Smooth muscle cell of the umbilical artery (primary cell): ENCODE data around the gene ZNF143. TPM values are rescaled to one million over a fixed set of nuclear protein-coding genes. Genes with fewer than 3 reads are reported as not detected.

ENCODE experiments used
- total RNA-seq: library from RNA; depleted of rRNA; stranded (reverse); fragments of >200 nt; gene quantifications from 2 replicates; pipeline ENCODE4 v1.2.3, GENCODE V29; 2014

The ZNF143 gene
- 30.9 and 35.6 TPM in 2 replicates for total RNA-seq

DNA sequence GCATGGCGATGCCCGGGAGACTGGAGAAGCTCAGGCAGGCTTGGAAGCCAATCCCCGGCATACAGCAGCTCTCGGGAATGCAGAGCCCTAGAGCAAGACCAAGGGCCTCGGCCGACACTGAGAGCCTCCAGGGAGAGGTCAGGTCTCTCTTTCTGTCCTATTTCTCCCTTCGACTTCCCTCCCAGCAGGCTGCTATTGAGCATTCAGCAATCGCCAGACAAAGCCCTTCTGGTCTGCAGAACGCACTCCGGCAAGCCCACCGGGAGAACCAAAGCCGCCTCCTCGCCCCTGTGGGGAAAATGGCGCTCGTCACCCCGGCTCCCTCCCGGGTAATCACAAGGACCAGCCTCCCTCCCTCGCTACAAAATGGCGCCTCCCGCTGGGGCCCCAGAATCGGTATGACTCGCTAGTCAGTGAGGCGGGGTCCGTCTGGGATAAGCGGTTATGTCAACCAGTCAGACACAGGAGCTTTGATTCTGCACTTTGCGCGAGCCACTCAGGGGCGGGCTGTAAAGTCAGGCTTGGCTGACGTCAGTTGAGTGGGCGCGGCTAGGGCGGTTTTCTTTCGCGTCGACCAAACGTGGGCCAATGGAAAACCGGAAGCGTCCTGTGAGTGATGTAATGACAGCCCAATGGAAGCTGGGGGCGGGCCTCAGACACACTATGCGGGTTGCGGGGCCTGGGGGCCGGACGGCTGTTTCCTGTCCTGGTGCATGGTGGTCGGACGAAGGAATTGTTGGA, at the start of gene ZNF143:
ZNF143 (plus strand) TSS at position 691 of the 741 bp plus-strand sequence. CDS start 10,297 bp downstream, outside the sequence.

DNA sequence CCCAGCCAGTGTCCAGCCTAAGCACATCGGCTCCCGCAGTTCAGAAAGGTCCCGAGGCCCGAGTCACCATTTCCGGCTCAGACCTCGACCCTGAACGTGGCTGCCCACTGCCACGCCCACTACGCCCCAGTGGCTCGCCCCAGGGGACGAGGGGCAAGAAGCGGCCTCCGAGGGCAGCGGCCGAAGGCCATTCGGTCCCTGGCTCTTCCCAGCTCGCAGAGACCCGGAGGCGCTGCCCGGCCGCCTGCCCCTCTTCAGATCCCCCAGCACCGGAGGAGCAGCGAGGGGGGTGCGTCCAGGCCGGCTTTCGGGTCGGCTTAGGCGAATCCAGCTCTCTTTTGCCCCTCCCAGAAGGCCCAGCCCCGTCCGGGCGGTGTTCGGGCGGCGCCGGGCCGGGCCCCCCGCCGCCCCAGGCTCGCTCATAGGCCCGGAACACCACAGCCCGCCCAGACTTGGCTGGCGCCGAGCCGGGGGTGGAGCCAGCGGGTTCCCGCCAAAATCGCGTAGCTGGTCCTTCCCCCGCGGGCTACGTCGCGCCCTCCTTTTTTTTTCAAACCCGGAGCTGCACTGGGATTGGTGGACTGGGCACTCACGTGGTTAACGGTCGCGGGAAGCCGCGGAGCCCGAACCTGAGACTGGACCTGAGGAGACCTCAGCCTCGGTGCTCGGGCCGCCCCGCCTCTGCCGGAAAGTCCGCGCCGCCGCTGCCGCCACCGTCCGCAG, 112.4 kb downstream of the ZNF143 start, which contains the start of gene WEE1:
WEE1 (plus strand) TSS at position 619 of the 723 bp plus-strand sequence. CDS start 264 bp downstream, outside the sequence.

Other genes starting within 250 kb of the ZNF143 start
- 198 and 259 TPM in 2 replicates for gene DENND5A, start 195.7 kb upstream of the ZNF143 start, total RNA-seq
- gene TMEM41B, start 146.4 kb upstream of the ZNF143 start, total RNA-seq, result 61.4 and 71.0 TPM in 2 replicates
- 142 and 186 TPM in 2 replicates for gene IPO7, start 76.4 kb upstream of the ZNF143 start, total RNA-seq
- 26.7 and 30.1 TPM in 2 replicates for gene WEE1, start 112.7 kb downstream of the ZNF143 start, total RNA-seq
- gene SWAP70, start 203.1 kb downstream of the ZNF143 start, total RNA-seq, result 21.4 and 53.4 TPM in 2 replicates